AG20443 (cell line): ENCODE measurements around the gene STAG1.
"Not testable (repeated sequence)": the region's sequence is repeated elsewhere in the genome, so short reads cannot be mapped to it uniquely, and the experiment has no call there.

Source experiments
- DNase-seq: peaks from one replicate; pipeline ENCODE4 v3.0.0; 2012; ENCODE audit warnings: low spot score, mixed read lengths

STAG1 gene

DNA sequence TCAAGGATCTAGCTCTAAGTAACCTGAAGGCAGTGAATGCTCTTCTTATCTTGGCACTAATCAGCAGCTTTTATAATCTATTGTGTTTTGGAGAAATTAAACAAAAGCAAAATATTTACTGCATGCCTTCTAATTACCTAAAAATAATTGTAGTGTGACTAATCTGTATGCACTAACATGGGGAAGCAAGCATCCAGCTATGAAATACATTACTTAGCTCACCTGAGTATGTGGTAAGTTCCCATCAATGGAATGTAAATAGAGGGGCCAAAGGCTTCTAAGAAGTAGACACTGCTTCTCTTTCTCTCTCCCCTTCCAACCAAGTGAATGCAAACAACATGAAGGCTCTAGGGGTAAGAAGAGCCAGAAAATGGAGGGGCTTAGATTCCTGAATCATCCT, 165.6 kb downstream of the STAG1 start:
- no peak for DNase-seq

DNA sequence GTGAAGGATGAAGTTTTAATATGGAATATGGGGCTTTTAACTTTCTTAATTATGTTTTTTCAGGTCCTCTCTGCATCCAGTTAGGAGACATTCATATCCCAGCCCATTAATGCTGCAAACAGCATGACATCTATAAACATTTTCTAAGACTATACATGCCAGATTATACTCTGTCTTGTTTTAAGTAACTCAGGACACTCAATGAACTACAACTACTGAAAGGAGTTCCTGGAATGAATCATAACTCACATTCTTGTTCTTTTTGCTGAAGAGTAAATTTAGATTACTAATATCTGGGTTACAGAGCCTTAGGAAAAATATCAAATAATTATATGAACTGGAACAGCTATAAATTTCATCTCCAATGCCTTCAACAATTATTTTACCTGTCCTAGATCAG, 167.4 kb downstream of the STAG1 start:
- no peak for DNase-seq

DNA sequence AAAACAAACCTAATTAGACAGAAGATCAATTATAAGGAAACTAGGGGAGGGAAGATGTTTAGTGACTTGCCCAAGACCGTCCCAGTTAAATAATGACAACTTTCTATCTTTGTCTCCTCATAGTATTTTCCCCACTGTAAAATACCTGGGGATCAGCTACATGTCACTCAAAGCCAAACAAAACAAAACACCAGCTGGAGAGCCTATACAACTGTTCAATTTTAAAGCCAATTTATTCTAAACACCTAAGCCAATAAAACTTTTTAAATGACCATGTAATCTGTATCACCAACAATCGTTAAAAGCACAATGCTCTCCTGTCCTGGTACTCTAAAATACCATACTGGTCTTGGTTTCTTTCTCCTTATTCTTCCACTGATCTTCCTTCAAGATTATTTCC, 168.4 kb downstream of the STAG1 start:
- no peak for DNase-seq

DNA sequence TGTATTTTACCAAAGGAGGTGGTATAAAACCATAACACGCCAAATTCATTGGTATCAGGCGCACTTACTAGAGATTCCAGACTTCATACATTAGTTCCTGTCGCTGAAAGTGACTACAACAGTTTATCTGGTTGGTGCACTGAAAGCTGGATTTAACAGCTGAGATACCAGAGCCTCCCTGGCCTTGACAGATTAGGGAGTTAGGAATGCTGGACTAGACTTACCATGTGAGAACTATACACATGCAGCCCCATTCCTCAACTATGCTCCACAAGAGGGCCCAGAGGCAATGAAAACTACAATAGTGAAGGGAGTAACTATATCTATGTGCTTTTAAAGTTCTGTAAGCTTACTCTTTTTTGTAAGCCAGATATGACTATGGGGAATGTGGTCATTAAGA, 174.4 kb downstream of the STAG1 start:
- DNase-seq: no peak

DNA sequence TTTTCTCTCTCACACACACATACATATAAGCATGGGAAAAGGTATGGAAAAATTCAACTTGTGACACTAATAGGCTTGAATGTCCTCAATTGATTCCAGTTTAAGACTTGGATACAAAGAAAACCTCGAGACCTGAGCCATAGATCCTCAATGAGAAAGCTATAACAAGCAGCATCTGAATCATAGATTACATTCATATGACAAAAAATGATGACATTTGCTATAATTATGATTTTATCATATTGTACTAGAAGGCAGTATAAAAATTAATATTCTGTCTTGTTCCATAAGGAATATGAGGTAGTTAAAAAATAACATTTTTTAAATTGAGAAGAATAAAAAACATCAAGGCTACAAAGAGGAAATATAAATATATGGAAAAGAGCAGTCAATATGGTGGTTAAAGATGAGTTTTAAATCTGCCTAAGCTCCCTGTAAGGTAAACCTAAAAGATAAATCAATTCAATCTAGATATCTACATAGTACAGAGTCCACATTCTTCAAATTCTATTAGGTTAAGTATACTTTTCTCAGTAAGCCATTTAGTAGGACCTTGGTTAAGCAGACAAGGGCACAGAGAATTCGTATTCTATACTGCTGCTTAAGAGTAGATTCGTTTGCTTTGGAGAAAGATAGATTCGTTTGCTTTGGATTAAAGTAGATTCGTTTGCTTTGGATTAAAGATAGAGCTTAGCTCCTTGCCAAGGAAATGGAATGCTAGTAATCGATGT, 175.7 kb downstream of the STAG1 start:
- DNase-seq: no peak

DNA sequence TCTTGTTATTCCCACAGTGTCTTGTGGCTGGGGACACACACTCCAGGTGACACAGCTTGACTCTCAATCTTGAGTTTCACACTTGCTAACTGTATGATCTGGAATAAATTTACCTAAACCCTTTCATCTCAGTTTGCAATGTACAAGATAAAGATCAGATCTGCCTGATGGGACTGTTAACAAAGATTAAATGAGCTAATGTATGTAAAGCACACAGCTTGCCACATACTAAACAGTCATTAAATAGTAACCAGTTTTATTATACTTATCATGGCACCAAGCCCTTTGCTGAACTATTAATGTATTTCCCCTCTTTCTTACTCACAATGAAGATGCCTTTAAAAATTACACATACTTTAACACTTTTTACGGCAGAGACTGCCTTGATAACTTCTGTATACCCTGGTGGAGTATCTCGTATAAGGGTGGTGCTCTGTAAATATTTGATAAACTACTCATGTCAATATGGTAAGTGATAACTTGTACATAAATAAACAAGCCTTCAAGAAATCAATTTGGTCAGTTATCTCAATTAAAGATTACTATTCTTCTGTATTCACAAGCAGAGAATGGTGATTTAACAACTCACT, 184.5 kb downstream of the STAG1 start:
- DNase-seq: no peak

DNA sequence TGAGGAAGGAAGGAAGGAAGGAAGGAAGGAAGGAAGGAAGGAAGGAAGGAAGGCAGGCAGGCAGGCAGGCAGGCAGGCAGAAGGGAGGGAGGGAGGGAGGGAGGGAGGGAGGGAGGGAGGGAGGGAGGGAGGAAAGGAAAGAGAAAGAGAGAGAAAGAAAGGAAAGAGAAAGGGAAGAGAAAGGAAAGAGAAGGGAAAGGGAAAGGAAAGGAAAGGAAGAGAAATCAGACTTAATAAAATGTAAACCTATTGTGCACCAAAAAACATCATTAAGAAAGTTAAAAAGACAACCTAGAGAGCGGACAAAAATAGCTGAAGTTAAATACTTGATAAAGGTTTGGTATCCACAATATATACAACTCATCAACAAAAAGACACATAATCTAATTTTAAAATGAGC, 187.2 kb downstream of the STAG1 start:
- not testable (repeated sequence) for DNase-seq

DNA sequence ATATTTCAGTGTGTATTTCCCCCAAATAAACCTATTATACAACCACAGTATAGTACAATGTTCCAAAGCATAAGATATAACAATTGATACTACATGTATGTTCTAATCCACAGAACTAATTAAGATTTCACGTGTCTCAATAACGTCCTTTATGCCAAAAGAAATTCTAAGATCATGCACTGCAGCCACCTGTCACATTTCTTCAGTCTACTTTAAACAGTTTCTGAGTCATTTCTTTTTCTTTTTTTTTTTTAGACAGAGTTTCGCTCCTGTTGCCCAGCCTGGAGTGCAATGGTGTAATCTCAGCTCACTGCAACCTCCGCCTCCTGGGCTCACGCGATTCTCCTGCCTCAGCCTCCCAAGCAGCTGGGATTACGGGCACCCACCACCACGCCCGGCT, 190.2 kb downstream of the STAG1 start:
- DNase-seq: no peak

DNA sequence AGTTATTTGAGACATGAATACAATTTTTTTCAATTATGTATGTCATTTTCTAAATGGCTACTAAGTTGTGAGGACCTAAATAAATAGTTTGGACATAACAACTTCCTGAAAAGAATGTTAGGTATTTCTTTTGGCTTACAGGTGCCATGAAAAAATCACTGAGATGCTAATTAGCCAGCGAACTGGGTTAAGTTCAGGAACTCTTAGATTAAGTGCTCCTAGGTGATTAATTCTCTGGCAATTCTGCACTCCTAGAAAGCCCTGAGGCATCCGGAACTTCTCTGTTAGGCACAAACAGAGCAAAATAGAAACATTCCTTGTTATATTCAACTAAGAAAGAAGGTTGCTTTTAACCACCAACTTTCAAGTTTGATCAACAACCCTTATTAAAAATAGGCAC, 192.3 kb downstream of the STAG1 start:
- DNase-seq: no peak

DNA sequence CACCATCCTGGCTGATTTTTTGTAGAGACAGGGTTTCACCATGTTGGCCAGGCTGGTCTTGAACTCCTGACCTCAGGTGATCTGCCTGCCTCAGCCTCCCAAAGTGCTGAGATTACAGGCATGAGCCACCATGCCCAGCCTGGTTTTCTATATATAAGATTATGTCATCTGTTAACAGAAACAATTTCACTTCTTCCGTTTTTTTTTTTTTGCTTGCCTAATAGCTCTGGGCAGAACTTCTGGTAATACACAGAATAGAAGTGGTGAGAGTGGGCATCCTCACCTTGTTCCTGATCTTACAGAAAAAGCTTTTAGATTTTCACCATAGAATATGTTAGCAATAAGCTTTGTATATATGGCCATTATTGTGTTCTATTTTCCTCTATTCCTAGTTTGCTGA, 202.7 kb downstream of the STAG1 start:
- not testable (repeated sequence) for DNase-seq

DNA sequence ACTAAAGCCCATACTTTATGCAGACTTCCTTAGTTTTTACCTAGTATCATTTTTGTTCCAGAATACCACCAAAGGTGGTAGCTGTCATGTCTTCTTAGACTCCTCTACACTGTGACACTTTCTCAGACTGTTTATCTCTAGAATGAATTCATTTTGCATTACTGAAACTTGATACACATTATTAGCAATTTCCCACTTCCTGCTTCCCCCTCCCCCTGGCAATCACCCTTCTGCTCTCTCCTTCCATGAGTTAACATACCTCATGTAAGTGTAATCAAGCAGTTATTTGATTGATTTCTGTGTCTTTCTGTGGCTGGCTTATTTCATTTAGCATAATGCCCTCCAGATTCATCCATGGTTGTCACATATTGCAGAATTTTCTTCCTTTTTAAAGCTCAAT, 204.9 kb downstream of the STAG1 start:
- DNase-seq: no peak

DNA sequence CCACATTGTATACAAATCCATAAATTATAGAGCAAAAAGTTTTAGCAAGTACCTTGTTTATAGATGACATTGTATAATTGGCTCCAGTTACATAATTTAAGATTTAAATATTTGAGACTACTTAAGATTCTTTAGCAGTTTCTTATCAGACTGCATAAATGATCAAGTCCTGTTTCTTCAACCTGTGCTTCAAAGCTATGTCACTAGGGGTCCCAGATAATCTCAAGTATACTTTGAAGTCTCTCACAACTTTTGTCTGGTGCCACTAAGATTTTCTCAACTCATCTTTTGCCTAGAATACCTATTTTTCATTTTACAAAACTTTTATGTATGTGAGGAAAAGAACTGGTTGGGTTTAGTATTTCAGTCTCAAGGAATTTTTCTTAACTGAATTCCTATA, 205.5 kb downstream of the STAG1 start:
- DNase-seq: no peak

DNA sequence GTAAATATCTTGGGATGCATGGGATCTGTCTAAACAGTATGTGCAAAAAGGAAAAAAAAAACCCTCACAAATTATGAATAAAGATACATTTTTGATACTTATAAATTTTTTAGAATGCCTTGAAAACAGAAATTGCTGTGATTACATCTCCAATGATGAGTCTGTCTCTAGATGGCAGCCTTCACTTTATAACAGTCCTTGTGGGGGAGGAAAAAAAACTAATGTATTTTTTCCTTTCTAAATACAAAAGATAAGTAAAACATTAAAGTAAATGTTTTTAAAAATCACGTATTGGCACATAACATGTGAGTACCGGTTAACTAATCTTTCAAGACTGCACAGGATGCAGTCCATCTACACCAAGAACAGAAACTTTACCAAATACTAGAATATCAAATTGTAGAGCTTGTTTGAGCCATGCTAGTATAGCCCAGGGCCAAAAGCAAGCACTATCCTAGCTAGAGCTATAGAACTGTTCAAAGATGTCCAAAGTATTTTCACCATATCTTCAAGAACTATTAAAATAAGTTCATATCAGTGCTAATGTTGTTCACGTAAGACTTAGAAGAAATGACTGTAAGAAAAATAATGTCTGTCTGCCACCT, 206.4 kb downstream of the STAG1 start:
- DNase-seq: peak; percentile 7

DNA sequence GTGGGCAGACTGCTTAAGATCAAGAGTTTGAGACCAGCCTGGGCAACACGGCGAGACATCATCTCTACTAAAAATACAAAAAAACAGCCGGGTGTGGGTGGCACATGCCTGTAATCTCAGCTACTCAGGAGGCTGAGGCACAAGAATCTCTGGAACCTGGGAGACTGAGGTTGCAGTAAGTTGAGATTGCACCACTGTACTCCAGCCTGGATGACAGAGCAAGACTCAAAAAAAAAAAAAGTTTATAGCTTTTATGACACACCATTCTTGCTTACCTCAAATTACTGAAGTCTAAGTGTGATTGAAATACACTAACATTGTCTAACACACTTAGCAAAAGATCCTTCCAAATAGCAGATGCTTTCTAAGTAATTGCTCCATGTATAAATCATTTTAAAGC, 207.6 kb downstream of the STAG1 start:
- no peak for DNase-seq

DNA sequence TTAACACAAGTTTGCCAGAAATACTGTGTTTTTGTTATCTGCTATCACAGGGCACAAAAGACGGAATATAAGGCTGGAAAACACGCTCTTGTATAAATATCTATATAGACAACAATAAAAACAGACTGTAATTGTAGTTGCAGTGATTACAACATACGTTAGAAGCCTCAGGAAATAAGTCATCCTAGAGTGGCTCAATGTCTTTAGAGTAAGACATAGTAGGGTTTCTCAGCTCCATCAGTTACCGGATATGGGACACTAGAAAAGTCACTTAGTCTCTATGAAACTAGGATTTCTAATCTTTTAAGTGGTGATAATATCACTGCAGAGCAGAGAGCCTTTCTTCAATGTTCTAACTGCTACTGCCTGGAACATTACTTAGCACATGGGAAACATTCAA, 208.8 kb downstream of the STAG1 start:
- DNase-seq: no peak

DNA sequence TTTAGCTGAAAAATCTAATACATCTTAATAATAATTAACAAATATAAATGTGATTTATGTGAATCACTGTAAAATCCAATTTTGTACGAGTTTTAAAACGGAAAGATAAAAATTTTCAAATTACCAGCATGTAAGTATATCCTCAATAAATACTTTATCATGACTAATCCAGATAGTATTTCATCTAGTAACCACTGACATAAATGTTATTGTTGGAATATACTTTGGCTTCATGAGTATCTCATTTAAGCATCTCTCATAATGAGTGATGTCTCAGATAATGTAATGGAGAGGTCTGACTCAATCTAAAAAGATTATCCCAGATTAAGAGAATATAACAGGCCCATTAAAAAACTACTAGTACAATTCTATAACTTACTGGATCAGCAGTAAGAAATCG, 216.3 kb downstream of the STAG1 start:
- no peak for DNase-seq

DNA sequence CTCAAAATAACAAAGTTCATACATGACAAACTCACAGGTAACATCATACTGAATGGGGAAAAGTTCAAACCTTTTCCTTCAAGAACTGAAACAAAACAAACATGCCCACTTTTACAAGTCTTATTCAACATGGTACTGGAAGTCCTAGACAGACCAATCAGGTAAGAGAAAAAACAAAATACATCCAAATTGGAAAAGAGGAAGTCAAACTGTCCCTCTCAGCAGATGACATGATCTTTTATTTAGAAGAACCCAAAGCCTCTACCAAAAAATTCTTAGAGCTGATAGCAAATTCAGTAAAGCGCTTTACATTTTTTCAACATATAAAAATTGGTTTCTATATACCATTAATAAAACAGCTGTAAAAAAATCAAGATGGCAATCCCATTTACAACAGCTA, 219.4 kb downstream of the STAG1 start:
- DNase-seq: no peak

DNA sequence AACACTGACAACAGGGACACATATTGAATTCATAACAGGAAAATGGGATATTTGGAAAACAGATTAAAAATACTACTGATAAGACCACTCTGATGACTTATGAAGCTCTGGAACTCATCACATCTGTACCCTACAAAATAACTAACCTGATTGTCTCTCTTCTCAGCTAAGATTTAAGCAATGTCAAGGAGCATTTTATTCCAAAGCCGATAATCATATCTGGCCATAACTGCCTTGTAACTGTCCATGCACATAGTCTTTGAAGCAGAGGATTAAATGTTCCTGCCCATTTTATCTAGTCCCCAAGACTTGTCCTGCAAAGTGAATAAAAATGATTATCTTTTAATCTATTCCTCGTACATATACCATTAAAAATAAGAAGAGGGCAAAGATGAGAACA, 234.1 kb downstream of the STAG1 start:
- no peak for DNase-seq

DNA sequence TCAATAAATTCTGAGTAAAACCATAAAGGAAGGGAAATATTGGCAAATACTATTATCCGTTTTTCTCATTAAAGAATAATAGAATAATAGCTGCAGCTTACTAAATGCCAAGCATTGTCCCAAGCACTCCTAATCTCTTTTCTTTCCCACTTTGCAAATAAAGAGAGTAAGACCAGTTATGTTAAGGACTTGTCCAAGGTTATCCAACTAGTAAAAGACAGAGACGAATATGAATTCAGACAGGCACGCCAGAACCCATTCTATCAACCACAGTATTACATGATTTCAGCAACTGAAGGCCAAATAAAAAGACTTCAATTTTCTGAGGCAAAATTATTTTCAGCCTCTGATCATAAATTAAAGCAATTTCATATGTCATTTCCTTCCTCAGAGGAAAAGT, 235.5 kb downstream of the STAG1 start:
- no peak for DNase-seq

DNA sequence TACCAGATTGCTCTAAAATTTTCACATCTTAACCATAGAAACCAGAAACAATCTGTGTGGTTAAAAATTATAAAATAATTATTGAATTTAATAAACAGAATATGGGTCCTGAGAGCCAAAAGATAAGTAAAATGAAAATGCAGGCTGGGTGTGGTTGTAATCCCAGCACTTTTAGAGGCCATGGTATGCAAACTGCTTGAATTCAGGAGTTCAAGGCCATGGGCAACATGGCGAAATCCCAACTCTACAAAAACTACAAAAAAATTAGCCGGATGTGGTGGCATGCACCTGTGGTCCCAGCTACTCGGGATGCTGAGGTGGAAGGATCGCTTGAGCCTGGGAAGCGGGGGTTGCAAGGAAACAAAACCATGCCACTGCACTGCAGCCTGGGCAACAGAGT, 236.1 kb downstream of the STAG1 start:
- no peak for DNase-seq

DNA sequence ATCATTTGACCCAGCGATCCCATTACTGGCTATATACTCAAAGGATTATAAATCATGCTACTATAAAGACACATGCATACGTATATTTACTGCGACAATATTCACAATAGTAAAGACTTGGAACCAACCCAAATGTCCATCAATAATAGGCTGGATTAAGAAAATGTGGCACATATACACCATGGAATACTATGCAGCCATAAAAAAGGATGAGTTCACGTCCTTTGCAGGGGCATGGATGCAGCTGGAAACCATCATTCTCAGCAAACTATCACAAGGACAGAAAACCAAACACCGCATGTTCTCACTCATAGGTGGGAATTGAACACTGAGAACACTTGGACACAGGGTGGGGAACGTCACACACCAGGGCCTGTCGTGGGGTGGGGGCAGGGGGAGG, 237.6 kb downstream of the STAG1 start:
- DNase-seq: not testable (repeated sequence)

DNA sequence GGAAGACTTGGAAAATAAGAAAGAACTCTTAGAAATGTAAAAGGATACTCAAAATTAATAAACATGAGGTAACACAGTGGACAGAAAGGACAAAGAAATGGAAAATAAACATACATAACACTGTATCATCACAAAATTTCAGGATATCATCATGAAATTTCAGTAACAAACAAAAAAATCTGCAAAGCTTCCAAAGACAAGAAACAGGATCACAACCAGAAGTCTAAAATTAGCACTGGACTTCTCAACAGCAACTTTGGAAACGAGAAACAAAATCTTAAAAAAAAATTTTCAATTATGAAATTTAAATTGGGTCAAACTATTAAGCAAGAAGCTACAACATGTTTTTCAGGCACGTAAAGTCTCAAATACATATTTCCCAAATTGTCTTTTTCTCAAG, 238.8 kb downstream of the STAG1 start:
- no peak for DNase-seq

DNA sequence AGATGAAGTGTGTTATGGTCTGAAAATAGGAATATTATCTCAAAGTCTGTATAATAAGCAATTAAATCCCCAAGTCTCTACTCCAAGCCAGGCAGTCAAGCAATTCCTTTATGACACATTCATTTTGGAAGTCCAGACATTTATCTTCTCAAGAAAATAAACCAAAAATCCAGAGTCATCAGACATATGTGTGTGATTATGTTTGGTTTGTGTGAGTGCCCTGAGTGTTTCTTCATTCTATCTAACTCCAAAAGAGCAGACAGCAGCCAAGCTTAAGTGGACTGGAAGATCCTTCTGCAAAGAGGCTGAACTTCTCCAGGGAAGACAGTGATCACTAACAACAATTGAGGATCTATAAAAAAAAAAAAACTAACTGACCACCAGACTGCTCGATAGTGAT, 239.8 kb downstream of the STAG1 start:
- peak; percentile 65 for DNase-seq

DNA sequence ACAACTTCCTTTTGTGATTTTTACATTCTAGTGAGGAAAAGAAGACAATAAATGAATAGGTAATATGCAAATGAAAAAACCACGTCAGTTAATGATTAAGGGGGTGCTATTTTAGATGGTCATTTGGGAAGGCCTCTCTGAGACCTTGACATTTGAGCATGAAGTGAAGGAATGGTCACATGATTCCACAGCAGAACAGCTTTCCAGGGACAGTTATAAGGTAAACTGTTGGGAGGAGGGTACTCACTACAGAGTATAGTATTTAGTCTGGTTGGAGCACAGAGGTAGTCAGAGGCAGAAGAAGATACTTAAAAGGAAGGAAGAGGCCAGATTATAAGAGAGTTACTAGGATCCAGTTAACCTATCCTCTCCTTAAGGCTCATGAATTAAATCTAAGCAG, 246.5 kb downstream of the STAG1 start:
- no peak for DNase-seq
